DND-41 (cell line): ENCODE results near the gene FBN1.

Source experiments
- EZH2 ChIP-seq: IDR thresholded peaks from 3 replicates; pipeline ENCODE4 v1.6.1; 2012; ENCODE audit warnings: borderline replicate concordance, low read depth, mild to moderate bottlenecking, moderate library complexity, low read length, inconsistent platforms; ENCODE audit not compliant: severe bottlenecking
- TF ChIP-seq, protein P1 (sequence below): IDR thresholded peaks from 2 replicates; pipeline ENCODE4 v1.5.1; 2012; ENCODE audit warnings: borderline replicate concordance, low read length, moderate library complexity, mild to moderate bottlenecking; ENCODE audit not compliant: poor library complexity, severe bottlenecking; ENCODE audit errors: extremely low read depth

GRCh38 chr15:48680841-48681240, 35.3 kb upstream of the FBN1 start:
- TF ChIP-seq EZH2, result no peak
- TF ChIP-seq, protein P1, sequence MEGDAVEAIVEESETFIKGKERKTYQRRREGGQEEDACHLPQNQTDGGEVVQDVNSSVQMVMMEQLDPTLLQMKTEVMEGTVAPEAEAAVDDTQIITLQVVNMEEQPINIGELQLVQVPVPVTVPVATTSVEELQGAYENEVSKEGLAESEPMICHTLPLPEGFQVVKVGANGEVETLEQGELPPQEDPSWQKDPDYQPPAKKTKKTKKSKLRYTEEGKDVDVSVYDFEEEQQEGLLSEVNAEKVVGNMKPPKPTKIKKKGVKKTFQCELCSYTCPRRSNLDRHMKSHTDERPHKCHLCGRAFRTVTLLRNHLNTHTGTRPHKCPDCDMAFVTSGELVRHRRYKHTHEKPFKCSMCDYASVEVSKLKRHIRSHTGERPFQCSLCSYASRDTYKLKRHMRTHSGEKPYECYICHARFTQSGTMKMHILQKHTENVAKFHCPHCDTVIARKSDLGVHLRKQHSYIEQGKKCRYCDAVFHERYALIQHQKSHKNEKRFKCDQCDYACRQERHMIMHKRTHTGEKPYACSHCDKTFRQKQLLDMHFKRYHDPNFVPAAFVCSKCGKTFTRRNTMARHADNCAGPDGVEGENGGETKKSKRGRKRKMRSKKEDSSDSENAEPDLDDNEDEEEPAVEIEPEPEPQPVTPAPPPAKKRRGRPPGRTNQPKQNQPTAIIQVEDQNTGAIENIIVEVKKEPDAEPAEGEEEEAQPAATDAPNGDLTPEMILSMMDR, result no peak
